ACC112 (cell line): ENCODE results near the gene TM2D1.

Experiments used
- H2AFZ ChIP-seq: fragments of 200-600 bp; sonication (generic); one replicate; pipeline ENCODE4 v1.6.0; 2017; ENCODE audit warnings: antibody characterized with exemption, low read length; ENCODE audit not compliant: unreplicated experiment
- H3K27ac ChIP-seq: fragments of 200-600 bp; sonication (generic); 2 replicates; pipeline ENCODE4 v1.5.1; 2014; ENCODE audit warnings: low read depth, mild to moderate bottlenecking, antibody characterized with exemption, low read length, moderate library complexity
- H3K27me3 ChIP-seq: fragments of 200-600 bp; sonication (generic); 2 replicates; pipeline ENCODE4 v1.6.1; 2014; ENCODE audit warnings: mild to moderate bottlenecking, antibody characterized with exemption, low read length, moderate library complexity, mixed read lengths; ENCODE audit not compliant: insufficient read depth
- H3K36me3 ChIP-seq: fragments of 200-600 bp; sonication (generic); 2 replicates; pipeline ENCODE4 v1.6.1; 2016; ENCODE audit warnings: mild to moderate bottlenecking, antibody characterized with exemption, low read length, moderate library complexity, mixed read lengths; ENCODE audit not compliant: insufficient read depth
- H3K4me1 ChIP-seq: fragments of 200-600 bp; sonication (generic); one replicate; pipeline ENCODE4 v1.6.1; 2016; ENCODE audit warnings: low read length, mixed read lengths; ENCODE audit not compliant: insufficient read depth, unreplicated experiment, control insufficient read depth
- H3K4me3 ChIP-seq: fragments of 200-600 bp; sonication (generic); 2 replicates; pipeline ENCODE4 v1.5.1; 2014; ENCODE audit warnings: mild to moderate bottlenecking, low read depth, low read length
- H3K79me2 ChIP-seq: fragments of 200-600 bp; sonication (generic); one replicate; pipeline ENCODE4 v1.6.0; 2016; ENCODE audit warnings: low read length; ENCODE audit not compliant: control insufficient read depth, unreplicated experiment, insufficient read depth

TM2D1 gene

DNA sequence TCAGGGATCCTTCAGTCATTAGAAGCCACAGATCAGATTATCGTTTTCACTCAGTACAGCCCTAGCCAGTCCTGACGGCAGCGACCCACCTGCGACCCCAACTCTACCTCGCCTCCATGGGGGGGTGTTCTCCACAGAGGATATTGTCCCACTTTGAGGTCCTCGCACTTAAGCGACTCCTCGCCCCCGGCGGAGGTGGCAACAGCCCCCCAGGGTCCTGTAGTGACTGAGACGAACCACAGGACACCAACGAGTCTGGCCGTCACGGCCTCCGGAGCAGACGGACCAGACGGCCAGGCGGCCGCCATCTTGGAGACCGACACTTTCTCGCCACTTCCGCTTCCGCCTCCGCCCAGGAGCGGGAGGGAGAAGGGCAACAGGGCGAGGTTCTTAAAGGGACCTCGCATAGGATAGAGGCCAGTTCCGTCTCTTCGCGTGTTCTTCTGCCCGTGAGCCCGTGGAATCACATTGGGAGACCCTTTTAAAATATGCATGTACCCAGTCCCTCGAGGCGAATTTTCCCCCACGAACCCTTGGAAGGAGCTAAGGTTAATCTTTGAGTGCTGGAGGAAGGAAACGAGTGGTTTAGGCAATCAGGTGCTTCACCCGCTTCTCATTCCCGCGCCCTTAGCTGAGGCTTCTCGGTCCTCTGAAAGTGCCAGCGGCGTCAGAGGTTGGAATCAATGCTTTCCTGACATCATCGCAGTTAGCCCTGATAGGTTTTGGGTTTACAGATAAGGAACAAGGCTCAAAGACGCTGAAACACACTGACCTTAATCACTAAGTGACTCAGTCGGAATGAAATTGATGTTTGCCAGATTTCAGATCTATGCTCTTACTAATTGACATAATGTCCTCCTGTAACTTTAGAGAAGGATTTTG, at the start of gene TM2D1:
Gene TM2D1, minus strand, starts transcription at position 329 of the 882 bp plus-strand sequence. Its CDS starts 21 bp downstream, at position 308.
- H3K27me3 ChIP-seq, result no peaks in the 10 kb centered on the region
- H2AFZ ChIP-seq, result peak within 1 kb of the TSS; percentile 94
- peak within 1 kb of the TSS; percentile 91 for H3K4me3 ChIP-seq
- peak within 1 kb of the TSS; percentile 70 for H3K27ac ChIP-seq
- H3K79me2 ChIP-seq, result peaks cover 34% of the 10 kb centered on the region
- no peaks in the 10 kb centered on the region for H3K36me3 ChIP-seq
- H3K4me1 ChIP-seq, result peaks cover 14% of the 10 kb centered on the region

- no peaks in the 10 kb centered on the region for H3K79me2 ChIP-seq
- H2AFZ ChIP-seq, result no peak overlapping the region
- H3K4me3 ChIP-seq, result no peak overlapping the region
- H3K27me3 ChIP-seq, result no peaks in the 10 kb centered on the region
- no peaks in the 10 kb centered on the region for H3K36me3 ChIP-seq
- H3K4me1 ChIP-seq, result no peaks in the 10 kb centered on the region
- H3K27ac ChIP-seq, result no peak overlapping the region
These were observed 45.2 kb upstream of the TM2D1 start for GRCh38 chr1:61770131-61770530.

- Histone ChIP-seq H3K4me3 (no peak overlapping the region), H3K79me2 (no peaks in the 10 kb centered on the region), H3K36me3 (no peaks in the 10 kb centered on the region), H2AFZ (no peak overlapping the region), H3K4me1 (peaks cover 4% of the 10 kb centered on the region), H3K27me3 (no peaks in the 10 kb centered on the region), H3K27ac (no peak overlapping the region)
These were observed 33.0 kb upstream of the TM2D1 start for GRCh38 chr1:61757950-61758349.

DNA sequence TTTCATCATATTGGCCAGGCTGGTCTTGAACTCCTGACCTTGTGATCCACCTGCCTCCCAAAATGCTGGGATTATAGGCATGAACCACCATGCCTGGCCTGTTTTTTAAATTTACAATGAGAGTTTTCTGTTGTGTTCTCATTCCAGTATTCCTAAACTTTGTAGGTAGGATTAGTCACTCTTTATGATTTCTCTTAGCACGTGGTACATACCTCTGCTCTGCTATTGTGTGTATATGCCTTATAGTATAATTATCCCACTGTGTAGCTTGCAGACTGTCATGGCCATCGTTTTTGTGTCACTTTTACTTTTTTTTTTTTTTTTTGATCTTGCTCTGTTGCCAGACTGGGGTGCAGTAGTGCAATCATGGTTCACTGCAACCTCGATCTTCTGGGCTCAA, 31.8 kb upstream of the TM2D1 start:
- Histone ChIP-seq H3K4me3 (no peak overlapping the region), H3K79me2 (no peaks in the 10 kb centered on the region), H2AFZ (no peak overlapping the region), H3K4me1 (peaks cover 4% of the 10 kb centered on the region), H3K36me3 (no peaks in the 10 kb centered on the region), H3K27me3 (no peaks in the 10 kb centered on the region), H3K27ac (no peak overlapping the region)

- H3K4me3 ChIP-seq, result no peak overlapping the region
- H3K27me3 ChIP-seq, result no peaks in the 10 kb centered on the region
- no peak overlapping the region for H2AFZ ChIP-seq
- H3K27ac ChIP-seq, result no peak overlapping the region
- no peaks in the 10 kb centered on the region for H3K79me2 ChIP-seq
- H3K36me3 ChIP-seq, result no peaks in the 10 kb centered on the region
- peaks cover 4% of the 10 kb centered on the region for H3K4me1 ChIP-seq
These were observed 29.6 kb upstream of the TM2D1 start for GRCh38 chr1:61754545-61754944.

- peaks cover 4% of the 10 kb centered on the region for H3K4me1 ChIP-seq
- H3K27me3 ChIP-seq, result no peaks in the 10 kb centered on the region
- no peak overlapping the region for H3K4me3 ChIP-seq
- H3K36me3 ChIP-seq, result no peaks in the 10 kb centered on the region
- H3K79me2 ChIP-seq, result no peaks in the 10 kb centered on the region
- H2AFZ ChIP-seq, result no peak overlapping the region
- H3K27ac ChIP-seq, result no peak overlapping the region
These were observed 29.1 kb upstream of the TM2D1 start for GRCh38 chr1:61753998-61754508.

GRCh38 chr1:61752921-61753389, 28.0 kb upstream of the TM2D1 start:
- Histone ChIP-seq H3K4me3 (no peak overlapping the region), H2AFZ (no peak overlapping the region), H3K36me3 (no peaks in the 10 kb centered on the region), H3K27ac (no peak overlapping the region), H3K4me1 (no peaks in the 10 kb centered on the region), H3K27me3 (no peaks in the 10 kb centered on the region), H3K79me2 (no peaks in the 10 kb centered on the region)

- H2AFZ ChIP-seq, result no peak overlapping the region
- H3K27ac ChIP-seq, result no peak overlapping the region
- H3K36me3 ChIP-seq, result no peaks in the 10 kb centered on the region
- H3K79me2 ChIP-seq, result no peaks in the 10 kb centered on the region
- no peaks in the 10 kb centered on the region for H3K27me3 ChIP-seq
- H3K4me3 ChIP-seq, result no peak overlapping the region
- peaks cover 8% of the 10 kb centered on the region for H3K4me1 ChIP-seq
These were observed 24.6 kb upstream of the TM2D1 start for GRCh38 chr1:61749574-61749973.

DNA sequence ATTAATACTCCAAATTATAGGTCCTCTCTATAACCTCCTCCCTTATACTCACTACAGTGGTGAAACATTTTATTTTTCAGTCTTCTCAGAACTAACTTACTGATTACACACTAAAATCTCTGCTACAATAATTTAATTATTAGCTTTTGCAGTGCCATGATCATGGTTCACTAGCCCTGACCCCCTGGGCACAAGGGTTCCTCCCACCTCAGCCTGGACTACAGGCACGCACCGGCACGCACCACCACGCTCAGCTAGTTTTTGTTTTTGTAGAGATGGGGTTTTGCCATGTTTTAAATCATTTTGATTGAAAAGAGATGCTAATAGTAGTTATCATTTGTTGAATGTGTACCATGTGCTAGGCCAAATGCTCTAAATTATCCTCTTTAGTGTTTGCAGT, 23.6 kb upstream of the TM2D1 start:
- Histone ChIP-seq H3K27me3 (no peaks in the 10 kb centered on the region), H2AFZ (no peak overlapping the region), H3K4me1 (peaks cover 8% of the 10 kb centered on the region), H3K36me3 (no peaks in the 10 kb centered on the region), H3K4me3 (no peak overlapping the region), H3K27ac (no peak overlapping the region), H3K79me2 (no peaks in the 10 kb centered on the region)

GRCh38 chr1:61746813-61747212, 21.9 kb upstream of the TM2D1 start:
- peak overlapping the region; percentile 74 for H2AFZ ChIP-seq
- peaks cover 8% of the 10 kb centered on the region for H3K4me1 ChIP-seq
- no peaks in the 10 kb centered on the region for H3K79me2 ChIP-seq
- no peaks in the 10 kb centered on the region for H3K36me3 ChIP-seq
- H3K27ac ChIP-seq, result peak overlapping the region; percentile 24
- H3K27me3 ChIP-seq, result no peaks in the 10 kb centered on the region
- H3K4me3 ChIP-seq, result no peak overlapping the region
